HEK293T (cell line): Measurements from ENCODE around the gene BTBD9.

Experiments used
- FOXA1 ChIP-seq: fragments of 450-650 bp; IDR thresholded peaks from 2 replicates; pipeline ENCODE4 v1.6.1; 2016; ENCODE audit warnings: mild to moderate bottlenecking
- FOXK2 ChIP-seq: fragments of 450-650 bp; IDR thresholded peaks from 2 replicates; pipeline ENCODE4 v1.6.1; 2016; ENCODE audit warnings: mild to moderate bottlenecking
- HDGF ChIP-seq: fragments of 450-650 bp; IDR thresholded peaks from 2 replicates; pipeline ENCODE4 v1.6.1; 2017; ENCODE audit warnings: antibody characterized with exemption, borderline replicate concordance
- SP1 ChIP-seq: fragments of 450-650 bp; IDR thresholded peaks from 2 replicates; pipeline ENCODE4 v1.6.1; 2017
- SUZ12 ChIP-seq: fragments of 450-650 bp; IDR thresholded peaks from 2 replicates; pipeline ENCODE4 v1.6.1; 2016; ENCODE audit warnings: mild to moderate bottlenecking

DNA sequence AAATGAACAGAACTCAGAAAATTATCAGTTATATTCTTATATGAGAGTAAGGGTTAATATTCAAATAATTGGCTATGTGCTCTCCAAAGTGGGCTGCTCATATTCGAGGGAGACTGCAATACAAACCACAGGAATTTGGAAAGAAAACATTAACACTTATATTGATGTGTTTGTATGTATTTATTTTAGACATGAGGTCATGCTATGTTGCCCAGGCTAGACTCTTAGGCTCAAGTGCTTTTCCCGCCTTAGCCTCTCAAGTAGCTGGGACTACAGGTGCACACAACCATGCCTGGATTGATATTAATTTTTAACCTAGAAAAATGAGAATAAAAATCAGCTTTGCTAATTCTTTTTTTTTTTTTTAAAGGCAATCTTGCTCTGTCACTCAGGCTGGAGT is 35.0 kb downstream of the BTBD9 start:
- TF ChIP-seq SP1 = no peak
- TF ChIP-seq FOXK2 = no peak
- no peak for TF ChIP-seq SUZ12
- no peak for TF ChIP-seq FOXA1
- no peak for TF ChIP-seq HDGF
